ENCODE measurements around the gene PPARD. TPM values are rescaled to one million over a fixed set of nuclear protein-coding genes. Genes with fewer than 3 reads are reported as not detected.
"Not testable (repeated sequence)": the region's sequence is repeated elsewhere in the genome, so short reads cannot be mapped to it uniquely, and the experiment has no call there.

The PPARD gene
- total RNA-seq, 1 experiment from 2014 or later, result 22.7 TPM

GRCh38 chr6:35378261-35378660 is 35.9 kb downstream of the PPARD start:
- no peak for DNase-seq (ENCODE audit: low read depth)

- peak; percentile 74 for DNase-seq (ENCODE audit: low read depth)
Measured at GRCh38 chr6:35381132-35381531, 38.8 kb downstream of the PPARD start.

GRCh38 chr6:35382015-35382414 is 39.7 kb downstream of the PPARD start:
- no peak for DNase-seq (ENCODE audit: low read depth)

- DNase-seq (ENCODE audit: low read depth), result peak; percentile 31
Measured at GRCh38 chr6:35385457-35386202, 43.3 kb downstream of the PPARD start.

- no peak for DNase-seq (ENCODE audit: low read depth)
Measured at GRCh38 chr6:35386989-35387388, 44.6 kb downstream of the PPARD start.

GRCh38 chr6:35388030-35388429 is 45.7 kb downstream of the PPARD start:
- DNase-seq (ENCODE audit: low read depth), result no peak

GRCh38 chr6:35388772-35389352 is 46.5 kb downstream of the PPARD start:
- DNase-seq (ENCODE audit: low read depth), result peak; percentile 53

GRCh38 chr6:35389386-35389785 is 47.0 kb downstream of the PPARD start:
- not testable (repeated sequence) for DNase-seq (ENCODE audit: low read depth)

GRCh38 chr6:35391240-35391968 is 49.0 kb downstream of the PPARD start:
- DNase-seq (ENCODE audit: low read depth), result peak; percentile 99

- DNase-seq (ENCODE audit: low read depth), result peak; percentile 48
Measured at GRCh38 chr6:35392111-35392702, 49.8 kb downstream of the PPARD start.

GRCh38 chr6:35392773-35393672 is 50.7 kb downstream of the PPARD start:
- DNase-seq (ENCODE audit: low read depth), result no peak

GRCh38 chr6:35396991-35397390 is 54.6 kb downstream of the PPARD start:
- DNase-seq (ENCODE audit: low read depth), result peak; percentile 47

- no peak for DNase-seq (ENCODE audit: low read depth)
Measured at GRCh38 chr6:35397806-35398418, 55.6 kb downstream of the PPARD start.

GRCh38 chr6:35398526-35398925 is 56.2 kb downstream of the PPARD start:
- no peak for DNase-seq (ENCODE audit: low read depth)

GRCh38 chr6:35400111-35400510 is 57.8 kb downstream of the PPARD start:
- no peak for DNase-seq (ENCODE audit: low read depth)

- peak; percentile 81 for DNase-seq (ENCODE audit: low read depth)
Measured at GRCh38 chr6:35400901-35401311, 58.5 kb downstream of the PPARD start.

- no peak for DNase-seq (ENCODE audit: low read depth)
Measured at GRCh38 chr6:35401514-35401913, 59.2 kb downstream of the PPARD start.

- no peak for DNase-seq (ENCODE audit: low read depth)
Measured at GRCh38 chr6:35402136-35402855, 59.9 kb downstream of the PPARD start.

- no peak for DNase-seq (ENCODE audit: low read depth)
Measured at GRCh38 chr6:35402856-35403191, 60.5 kb downstream of the PPARD start.

Measured in M059J (cell line).